H1 (cell line): ENCODE results near the gene SLC39A8. TPM values are rescaled to one million over a fixed set of nuclear protein-coding genes. Genes with fewer than 3 reads are reported as not detected.
"Not testable (repeated sequence)": the region's sequence is repeated elsewhere in the genome, so short reads cannot be mapped to it uniquely, and the experiment has no call there.

Source experiments
- CTCF ChIA-PET: fragments of 300-600 bp; sonication (Branson Sonifier 250); formaldehyde crosslinking; loops from one replicate; lab custom pipeline; 2021; ENCODE audit not compliant: partially characterized antibody; lab: Charles Lee
- POLR2A ChIA-PET: fragments of 300-600 bp; sonication (Branson Sonifier 250); formaldehyde crosslinking; loops from one replicate; lab custom pipeline; 2021; ENCODE audit warnings: inconsistent platforms; ENCODE audit not compliant: partially characterized antibody; lab: Charles Lee
- DNase-seq, 2 experiments: peaks; one replicate each; pipeline versions ENCODE4 v3.0.0 to v3.0.0-alpha.2; 2010 to 2022; ENCODE audit warnings: low spot score in 2 of 2, low read depth in 1 of 2, mixed read lengths in 1 of 2
- FAIRE-seq: peaks from 2 replicates; lab custom pipeline; 2011; peaks lifted over from hg19 to GRCh38; lab: Jason Lieb, UNC
- H2AFZ ChIP-seq: 2 replicates; pipeline ENCODE4 v1.8.1; 2012; ENCODE audit warnings: low read length, inconsistent platforms
- H2AK5ac ChIP-seq: 2 replicates; pipeline ENCODE4 v1.6.1; 2013; ENCODE audit warnings: low read depth, low read length
- H2BK120ac ChIP-seq: replicated peaks from 2 replicates; pipeline ENCODE3; 2013; ENCODE audit warnings: low read depth, low read length, inconsistent platforms
- H2BK12ac ChIP-seq: 2 replicates; pipeline ENCODE4 v1.6.1; 2013; ENCODE audit warnings: low read depth, low read length
- H2BK15ac ChIP-seq: 2 replicates; pipeline ENCODE4 v1.6.1; 2013; ENCODE audit warnings: low read length
- H2BK20ac ChIP-seq: 2 replicates; pipeline ENCODE4 v1.6.1; 2013; ENCODE audit warnings: low read length
- H2BK5ac ChIP-seq: 2 replicates; pipeline ENCODE4 v1.6.1; 2013; ENCODE audit warnings: low read depth, low read length
- H3K14ac ChIP-seq: 2 replicates; pipeline ENCODE4 v1.6.1; 2013; ENCODE audit warnings: inconsistent platforms; ENCODE audit not compliant: insufficient read length
- H3K18ac ChIP-seq: 2 replicates; pipeline ENCODE4 v1.6.1; 2013; ENCODE audit warnings: low read length; ENCODE audit errors: extremely low read depth
- H3K23ac ChIP-seq: 2 replicates; pipeline ENCODE4 v1.6.1; 2013; ENCODE audit warnings: inconsistent platforms; ENCODE audit not compliant: insufficient read length
- H3K23me2 ChIP-seq: 2 replicates; pipeline ENCODE4 v1.6.1; 2013; ENCODE audit warnings: low read depth, low read length
- H3K27ac ChIP-seq: 2 replicates; pipeline ENCODE4 v1.6.1; 2011; ENCODE audit warnings: low read depth, low read length, inconsistent platforms
- H3K27me3 ChIP-seq, 4 experiments: replicated peaks in 1 of 4; 1 replicate in 1 of 4; 2 replicates in 3 of 4; pipeline versions ENCODE4 v1.6.1 to v1.8.1; 2011 to 2013; ENCODE audit warnings: low read length in 3 of 4, mild to moderate bottlenecking in 3 of 4, inconsistent platforms in 2 of 4, mixed read lengths in 2 of 4, moderate library complexity in 1 of 4; ENCODE audit not compliant: control insufficient read depth in 3 of 4, insufficient read depth in 3 of 4; ENCODE audit errors: extremely low read depth in 1 of 4
- H3K36me3 ChIP-seq, 4 experiments: 2 replicates each; pipeline versions ENCODE4 v1.6.1 to v1.8.1; 2011 to 2013; ENCODE audit warnings: mild to moderate bottlenecking in 4 of 4, low read length in 3 of 4, moderate library complexity in 2 of 4, control low read depth in 1 of 4, inconsistent platforms in 1 of 4; ENCODE audit not compliant: insufficient read depth in 4 of 4, control insufficient read depth in 2 of 4
- H3K4ac ChIP-seq: replicated peaks from 2 replicates; pipeline ENCODE3; 2013; ENCODE audit warnings: low read length, low read depth, mixed read lengths, inconsistent platforms; ENCODE audit not compliant: insufficient read length
- H3K4me1 ChIP-seq, 4 experiments: replicated peaks in 1 of 4; 1 replicate in 1 of 4; 2 replicates in 3 of 4; pipeline versions ENCODE4 v1.6.1 to v1.8.1; 2011 to 2013; ENCODE audit warnings: low read length in 3 of 4, inconsistent platforms in 2 of 4, mixed read lengths in 1 of 4; ENCODE audit not compliant: insufficient read depth in 4 of 4, control insufficient read depth in 3 of 4
- H3K4me2 ChIP-seq, 2 experiments: 2 replicates each; pipeline versions ENCODE4 v1.6.1 to v1.8.1; 2011 to 2013; ENCODE audit warnings: low read depth in 2 of 2, low read length in 2 of 2, control low read depth in 1 of 2, inconsistent platforms in 1 of 2, mild to moderate bottlenecking in 1 of 2; ENCODE audit not compliant: insufficient read depth in 1 of 2
- H3K4me3 ChIP-seq, 4 experiments: fragments of 200-600, 300-600 bp in 1 of 4; sonication (generic), shearing (Covaris generic), sonication (Bioruptor Twin) in 1 of 4; 2 replicates each; pipeline versions ENCODE4 v1.5.1 to v1.8.1; 2011 to 2016; ENCODE audit warnings: low read length in 4 of 4, low read depth in 3 of 4, control low read depth in 2 of 4, inconsistent platforms in 2 of 4, mild to moderate bottlenecking in 2 of 4, mixed read lengths in 1 of 4, moderate library complexity in 1 of 4; ENCODE audit not compliant: insufficient read depth in 2 of 4; ENCODE audit errors: extremely low read depth in 1 of 4
- H3K56ac ChIP-seq: replicated peaks from 2 replicates; pipeline ENCODE3; 2013; ENCODE audit warnings: low read depth, mild to moderate bottlenecking, mixed read lengths, low read length, inconsistent platforms; ENCODE audit not compliant: insufficient read length
- H3K79me1 ChIP-seq: 2 replicates; pipeline ENCODE4 v1.6.1; 2013; ENCODE audit warnings: low read depth, low read length, control low read depth
- H3K79me2 ChIP-seq, 2 experiments: 2 replicates each; pipeline versions ENCODE4 v1.6.1 to v1.8.1; 2012 to 2013; ENCODE audit warnings: low read length in 2 of 2, mild to moderate bottlenecking in 2 of 2, inconsistent platforms in 1 of 2; ENCODE audit not compliant: insufficient read depth in 2 of 2, control insufficient read depth in 1 of 2
- H3K9ac ChIP-seq, 4 experiments: replicated peaks in 1 of 4; 1 replicate in 1 of 4; 2 replicates in 3 of 4; pipeline versions ENCODE4 v1.6.1 to v1.8.1; 2011 to 2013; ENCODE audit warnings: low read depth in 3 of 4, low read length in 3 of 4, control low read depth in 2 of 4, mild to moderate bottlenecking in 2 of 4, moderate library complexity in 2 of 4, inconsistent platforms in 1 of 4; ENCODE audit errors: extremely low read depth in 1 of 4
- H3K9me3 ChIP-seq, 2 experiments: 2 replicates each; pipeline versions ENCODE4 v1.6.1 to v1.8.1; 2012 to 2013; ENCODE audit warnings: mild to moderate bottlenecking in 2 of 2, moderate library complexity in 2 of 2, control low read depth in 1 of 2, inconsistent platforms in 1 of 2, low read depth in 1 of 2, low read length in 1 of 2, mixed read lengths in 1 of 2; ENCODE audit not compliant: insufficient read depth in 2 of 2
- H4K20me1 ChIP-seq, 2 experiments: replicated peaks in 1 of 2; 2 replicates each; pipeline versions ENCODE3 to v1.8.1; 2011 to 2013; ENCODE audit warnings: inconsistent platforms in 2 of 2, low read length in 2 of 2, mild to moderate bottlenecking in 1 of 2; ENCODE audit not compliant: insufficient read depth in 2 of 2, control insufficient read depth in 1 of 2
- H4K5ac ChIP-seq: 2 replicates; pipeline ENCODE4 v1.6.1; 2013; ENCODE audit warnings: low read length, low read depth, mixed read lengths, inconsistent platforms; ENCODE audit not compliant: insufficient read length
- H4K8ac ChIP-seq: 2 replicates; pipeline ENCODE4 v1.8.0; 2013; ENCODE audit warnings: mild to moderate bottlenecking, moderate library complexity, low read length, inconsistent platforms; ENCODE audit not compliant: insufficient read depth; ENCODE audit errors: extremely low read depth
- H4K91ac ChIP-seq: replicated peaks from 2 replicates; pipeline ENCODE3; 2013; ENCODE audit warnings: low read length, mixed read lengths, inconsistent platforms; ENCODE audit not compliant: insufficient read length
- TAF7 ChIP-seq: optimal IDR thresholded peaks from 2 replicates; pipeline ENCODE3; 2011; ENCODE audit warnings: low read depth, mild to moderate bottlenecking, inconsistent platforms, low read length, moderate library complexity, borderline replicate concordance
- WGBS, 2 experiments: shearing (Covaris generic) in 1 of 2; methylation state at CpG; one replicate each; pipeline versions ENCODE4 v1.1.6 to v1.1.7; 2013 to 2015; ENCODE audit warnings: low lambda C conversion rate in 2 of 2, mixed read lengths in 2 of 2, inconsistent platforms in 1 of 2, low coverage in 1 of 2, missing lambda C conversion rate in 1 of 2; ENCODE audit not compliant: insufficient replicate concordance in 2 of 2, insufficient coverage in 1 of 2, insufficient read length in 1 of 2; ENCODE audit errors: extremely low coverage in 1 of 2, missing lambda C conversion rate in 1 of 2; 5-methylcytosine and 5-hydroxymethylcytosine counted together
- polyA plus RNA-seq, 7 experiments: library from polyadenylated mRNA; depleted of rRNA in 3 of 7; stranded (reverse) in 5 of 7; unstranded in 2 of 7; fragments of >200 nt in 5 of 7; fragments of 200-250 nt in 2 of 7; gene quantifications; 1 replicate in 5 of 7; 2 replicates in 1 of 7; 4 replicates in 1 of 7; pipeline versions ENCODE4 v1.2.1 to v1.2.3, GENCODE V29; 2011 to 2013; ENCODE audit warnings: missing spikeins in 2 of 7, mixed read lengths in 2 of 7
- total RNA-seq: library from RNA; stranded (reverse); fragmentation: NEBNext Ultra II Directional; extraction: Animal tissue kit (Norgen Biotek cat#: 25700); gene quantifications from 2 replicates; pipeline ENCODE4 v1.2.1, GENCODE V29; 2021

SLC39A8 gene
- total and polyA plus RNA-seq, 2 of the 8 experiments (the other 6 are each of a cell fraction or from before 2014, with no cell fraction given) = 6.4 to 38.7 TPM

DNA sequence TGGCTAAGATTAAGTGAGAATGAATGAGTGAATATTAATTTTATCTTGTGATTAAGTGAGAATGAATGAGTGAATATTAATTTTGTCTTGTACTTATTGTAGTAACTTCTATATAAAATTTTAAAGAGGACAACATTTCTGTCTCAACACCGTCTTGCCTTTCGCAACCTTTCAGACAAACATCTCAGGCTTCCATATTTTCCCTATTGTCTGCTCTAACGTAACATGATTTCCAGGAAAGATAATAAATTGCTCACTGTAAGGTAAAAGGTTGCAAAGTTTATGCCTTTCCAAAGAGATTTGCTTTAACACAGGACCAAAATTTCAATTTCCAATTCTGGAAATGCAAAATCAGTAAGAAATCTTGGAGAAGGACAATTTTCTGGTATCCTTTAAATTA is 41.7 kb upstream of the SLC39A8 start:
- Histone ChIP-seq H3K9ac (no peak overlapping the region), H3K56ac (no peak overlapping the region), H4K91ac (no peak overlapping the region), H4K5ac (no peak overlapping the region), H4K8ac (no peak overlapping the region), H3K79me2 (no peaks in the 10 kb centered on the region), H2BK5ac (no peak overlapping the region), H3K4me1 (peaks cover 0 to 8% (median 4%) of the 10 kb centered on the region in 4 experiments; a peak in 3 of 7 replicates), H3K4ac (no peak overlapping the region), H3K9me3 (no peaks in the 10 kb centered on the region), H3K36me3 (no peaks in the 10 kb centered on the region), H2AK5ac (no peak overlapping the region), H2BK12ac (no peak overlapping the region), H3K23ac (no peak overlapping the region), H3K18ac (no peak overlapping the region), H3K79me1 (no peaks in the 10 kb centered on the region), H2BK15ac (no peak overlapping the region), H3K27me3 (no peaks in the 10 kb centered on the region), H3K4me2 (no peak overlapping the region), H3K4me3 (no peak overlapping the region), H4K20me1 (no peaks in the 10 kb centered on the region), H2AFZ (no peak overlapping the region), H2BK20ac (no peak overlapping the region), H3K27ac (no peak overlapping the region), H2BK120ac (no peak overlapping the region), H3K23me2 (no peaks in the 10 kb centered on the region), H3K14ac (no peak overlapping the region)
- ChIA-PET CTCF (no interaction called here), POLR2A (no interaction called here)
- 97% methylated on average over 3 of the region's 3 CpGs; no CpG with 5 or more reads in 1 of the 2 experiments for WGBS, 2 experiments
- FAIRE-seq = no peak
- no peak for DNase-seq
- no peak for TF ChIP-seq TAF7

DNA sequence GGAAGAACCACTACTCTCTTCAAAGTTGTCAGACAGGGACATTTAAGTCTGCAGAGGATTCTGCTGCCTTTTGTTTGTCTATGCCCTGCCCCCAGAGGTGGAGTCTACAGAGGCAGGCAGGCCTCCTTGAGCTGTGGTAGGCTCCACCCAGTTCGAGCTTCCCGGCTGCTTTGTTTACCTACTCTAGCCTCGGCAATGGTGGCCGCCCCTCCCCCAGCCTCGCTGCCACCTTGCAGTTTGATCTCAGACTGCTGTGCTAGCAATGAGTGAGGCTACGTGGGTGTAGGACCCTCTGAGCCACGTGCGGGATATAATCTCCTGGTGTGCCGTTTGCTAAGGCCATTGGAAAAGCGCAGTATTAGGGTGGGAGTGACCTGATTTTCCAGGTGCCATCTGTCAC is 35.0 kb upstream of the SLC39A8 start:
- H3K23ac ChIP-seq, H4K8ac ChIP-seq, H4K5ac ChIP-seq, H2BK15ac ChIP-seq, DNase-seq, H3K23me2 ChIP-seq, H4K91ac ChIP-seq, H3K79me1 ChIP-seq, H3K4me3 ChIP-seq, H4K20me1 ChIP-seq, H2BK12ac ChIP-seq, H3K4ac ChIP-seq, H3K27me3 ChIP-seq, H3K9ac ChIP-seq, H3K4me1 ChIP-seq, H3K9me3 ChIP-seq, H2BK5ac ChIP-seq, H2BK20ac ChIP-seq, H2AK5ac ChIP-seq, H3K56ac ChIP-seq, FAIRE-seq, H3K36me3 ChIP-seq, H3K27ac ChIP-seq, CTCF ChIA-PET, H3K79me2 ChIP-seq, H2BK120ac ChIP-seq, H3K4me2 ChIP-seq, H3K14ac ChIP-seq, H3K18ac ChIP-seq, H2AFZ ChIP-seq, POLR2A ChIA-PET: not testable (repeated sequence)
- WGBS, 2 experiments = 88% methylated on average over 10 of the region's 10 CpGs; no CpG with 5 or more reads in 1 of the 2 experiments
